CD4-positive, alpha-beta T cell (primary cell): ENCODE results near the gene PRPSAP2. TPM values are rescaled to one million over a fixed set of nuclear protein-coding genes. Genes with fewer than 3 reads are reported as not detected.

ENCODE experiments used
- ATAC-seq: fragments of 200-7000 bp; cut with Tn5 transposase; one replicate; pipeline ENCODE4 v1.10.0; 2022; ENCODE audit warnings: mild to moderate bottlenecking; ENCODE audit not compliant: poor library complexity
- CTCF ChIA-PET: fragments of 350-600 bp; sonication (Branson Sonifier 250); formaldehyde crosslinking; loops from one replicate; lab custom pipeline; 2021; ENCODE audit warnings: antibody characterized with exemption, inconsistent platforms; lab: Charles Lee
- POLR2A ChIA-PET: fragments of 350-600 bp; sonication (Branson Sonifier 250); formaldehyde crosslinking; loops from one replicate; lab custom pipeline; 2021; ENCODE audit warnings: antibody characterized with exemption, inconsistent platforms; lab: Charles Lee
- DNase-seq, 14 experiments: peaks; one replicate each; pipeline ENCODE4 v3.0.0-alpha.2; 2013 to 2020; ENCODE audit warnings: mixed read lengths in 2 of 14
- H3K27ac ChIP-seq, 2 donors: one replicate each; pipeline versions ENCODE4 v1.5.1 to v1.7.0; 2013; ENCODE audit warnings: low read length in 2 of 2, low read depth in 1 of 2, mild to moderate bottlenecking in 1 of 2
- H3K27me3 ChIP-seq, 2 experiments: 1 replicate in 1 of 2; 2 replicates in 1 of 2; pipeline versions ENCODE4 v1.6.1 to v1.7.0; 2013; ENCODE audit warnings: low read length in 2 of 2, control low read depth in 1 of 2, mild to moderate bottlenecking in 1 of 2, moderate library complexity in 1 of 2; ENCODE audit not compliant: insufficient read depth in 2 of 2, control insufficient read depth in 1 of 2
- H3K36me3 ChIP-seq: one replicate; pipeline ENCODE4 v1.6.1; 2013; ENCODE audit warnings: low read length, control low read depth; ENCODE audit not compliant: insufficient read depth
- H3K4me1 ChIP-seq: one replicate; pipeline ENCODE4 v1.6.1; 2013; ENCODE audit warnings: low read length, control low read depth; ENCODE audit not compliant: insufficient read depth
- H3K4me3 ChIP-seq: one replicate; pipeline ENCODE4 v1.5.1; 2013; ENCODE audit warnings: mild to moderate bottlenecking, low read length, moderate library complexity
- H3K9me3 ChIP-seq, 2 experiments: 1 replicate in 1 of 2; 2 replicates in 1 of 2; pipeline versions ENCODE4 v1.6.1 to v1.7.0; 2013; ENCODE audit warnings: low read length in 2 of 2, mild to moderate bottlenecking in 2 of 2, control low read depth in 1 of 2, moderate library complexity in 1 of 2; ENCODE audit not compliant: control insufficient read depth in 1 of 2, insufficient read depth in 1 of 2
- H3K27ac Mint-ChIP-seq: one replicate; pipeline ENCODE4 v1.8.0; 2020; ENCODE audit warnings: mixed read lengths
- H3K27me3 Mint-ChIP-seq: one replicate; pipeline ENCODE4 v1.8.0; 2021; ENCODE audit warnings: mixed read lengths
- H3K36me3 Mint-ChIP-seq: one replicate; pipeline ENCODE4 v1.8.0; 2021; ENCODE audit warnings: low read depth, mixed read lengths
- H3K4me1 Mint-ChIP-seq: one replicate; pipeline ENCODE4 v1.8.0; 2021; ENCODE audit warnings: low read depth, mixed read lengths
- H3K4me3 Mint-ChIP-seq: one replicate; pipeline ENCODE4 v1.8.0; 2020; ENCODE audit warnings: mild to moderate bottlenecking, mixed read lengths
- H3K9me3 Mint-ChIP-seq: one replicate; pipeline ENCODE4 v1.8.0; 2020; ENCODE audit warnings: mixed read lengths
- CTCF ChIP-seq: fragments of 200-600 bp; IDR thresholded peaks from one replicate; pipeline ENCODE4 v1.8.0; 2022; ENCODE audit warnings: antibody characterized with exemption, mild to moderate bottlenecking
- intact Hi-C, 2 experiments: fragments of 100-400 bp; cut with DNase I in 1 of 2; cut with micrococcal nuclease in 1 of 2; formaldehyde crosslinking; loops; one replicate each; pipeline versions ENCODE4 v1.15.1 to v1.9.0; 2023 to 2025; cut with DNase I, micrococcal nuclease
- total RNA-seq, 174 experiments: library from RNA in 2 of 174; stranded (reverse) in 2 of 174; gene quantifications; one replicate each; pipeline ENCODE4 v1.2.3 and lab custom pipeline; 2021 to 2026

The PRPSAP2 gene
- total RNA-seq, 2 experiments from 2014 or later = 24.9 to 25.5 TPM

- CTCF ChIA-PET = no interaction called here
- H3K36me3 Mint-ChIP-seq = peaks cover 76% of the 10 kb centered on the region
- no peak for DNase-seq
- Histone ChIP-seq H3K4me1 (no peaks in the 10 kb centered on the region), H3K27ac (no peak overlapping the region), H3K9me3 (no peaks in the 10 kb centered on the region), H3K36me3 (peaks cover 74% of the 10 kb centered on the region), H3K4me3 (no peak overlapping the region), H3K27me3 (no peaks in the 10 kb centered on the region)
- TF ChIP-seq CTCF = no peak
- POLR2A ChIA-PET = no interaction called here
- H3K4me1 Mint-ChIP-seq = peaks cover 11% of the 10 kb centered on the region
- H3K9me3 Mint-ChIP-seq = no peaks in the 10 kb centered on the region
- intact Hi-C loops = no loop called here
- H3K27ac Mint-ChIP-seq = peak overlapping the region; percentile 40
- ATAC-seq = no peak
- H3K4me3 Mint-ChIP-seq = no peak overlapping the region
- H3K27me3 Mint-ChIP-seq = no peaks in the 10 kb centered on the region
Observed at GRCh38 chr17:18877104-18877645, 19.2 kb downstream of the PRPSAP2 start.

- POLR2A ChIA-PET = no interaction called here
- Histone ChIP-seq H3K9me3 (peaks cover 0 to 3% of the 10 kb centered on the region in 2 experiments), H3K27ac (no peak overlapping the region), H3K4me3 (no peak overlapping the region), H3K4me1 (peaks cover 2% of the 10 kb centered on the region), H3K36me3 (peaks cover 61% of the 10 kb centered on the region), H3K27me3 (no peaks in the 10 kb centered on the region)
- no peak for TF ChIP-seq CTCF
- no peak for DNase-seq
- CTCF ChIA-PET = interaction anchor here (0.6 kb wide), 1 partner anchor 16 kb away, joined by 4 read pairs; no protein-coding TSS in a partner anchor
- Mint-ChIP-seq H3K4me1 (peaks cover 20% of the 10 kb centered on the region), H3K36me3 (peaks cover 76% of the 10 kb centered on the region), H3K27ac (peak overlapping the region; percentile 76), H3K9me3 (no peaks in the 10 kb centered on the region), H3K27me3 (no peaks in the 10 kb centered on the region), H3K4me3 (no peak overlapping the region)
- no peak for ATAC-seq
- intact Hi-C loops = no loop called here
Observed at GRCh38 chr17:18888766-18889290, 30.9 kb downstream of the PRPSAP2 start.

- POLR2A ChIA-PET = no interaction called here
Observed at GRCh38 chr17:18889658-18890057, 31.7 kb downstream of the PRPSAP2 start.

More at GRCh38 chr17:18889658-18890057, 31.7 kb downstream of the PRPSAP2 start:
- Mint-ChIP-seq H3K9me3 (no peaks in the 10 kb centered on the region), H3K27me3 (no peaks in the 10 kb centered on the region), H3K27ac (no peak overlapping the region), H3K4me3 (no peak overlapping the region), H3K36me3 (peaks cover 77% of the 10 kb centered on the region), H3K4me1 (peaks cover 17% of the 10 kb centered on the region)
- no peaks in the 10 kb centered on the region for H3K27me3 ChIP-seq
- intact Hi-C loops = no loop called here
- CTCF ChIA-PET = no interaction called here
- H3K36me3 ChIP-seq = peaks cover 55% of the 10 kb centered on the region
- peaks cover 0 to 3% of the 10 kb centered on the region in 2 experiments for H3K9me3 ChIP-seq
- no peak for TF ChIP-seq CTCF
- DNase-seq = no peak
- ATAC-seq = no peak
- peaks cover 2% of the 10 kb centered on the region for H3K4me1 ChIP-seq
- H3K27ac ChIP-seq = no peak overlapping the region
- H3K4me3 ChIP-seq = no peak overlapping the region
